ENCODE measurements around the gene ACSF3. TPM values are rescaled to one million over a fixed set of nuclear protein-coding genes. Genes with fewer than 3 reads are reported as not detected.

ACSF3 gene
- total RNA-seq, 4 donors from 2014 or later, result 17.8 to 20.7 (median 19.4) TPM

DNA sequence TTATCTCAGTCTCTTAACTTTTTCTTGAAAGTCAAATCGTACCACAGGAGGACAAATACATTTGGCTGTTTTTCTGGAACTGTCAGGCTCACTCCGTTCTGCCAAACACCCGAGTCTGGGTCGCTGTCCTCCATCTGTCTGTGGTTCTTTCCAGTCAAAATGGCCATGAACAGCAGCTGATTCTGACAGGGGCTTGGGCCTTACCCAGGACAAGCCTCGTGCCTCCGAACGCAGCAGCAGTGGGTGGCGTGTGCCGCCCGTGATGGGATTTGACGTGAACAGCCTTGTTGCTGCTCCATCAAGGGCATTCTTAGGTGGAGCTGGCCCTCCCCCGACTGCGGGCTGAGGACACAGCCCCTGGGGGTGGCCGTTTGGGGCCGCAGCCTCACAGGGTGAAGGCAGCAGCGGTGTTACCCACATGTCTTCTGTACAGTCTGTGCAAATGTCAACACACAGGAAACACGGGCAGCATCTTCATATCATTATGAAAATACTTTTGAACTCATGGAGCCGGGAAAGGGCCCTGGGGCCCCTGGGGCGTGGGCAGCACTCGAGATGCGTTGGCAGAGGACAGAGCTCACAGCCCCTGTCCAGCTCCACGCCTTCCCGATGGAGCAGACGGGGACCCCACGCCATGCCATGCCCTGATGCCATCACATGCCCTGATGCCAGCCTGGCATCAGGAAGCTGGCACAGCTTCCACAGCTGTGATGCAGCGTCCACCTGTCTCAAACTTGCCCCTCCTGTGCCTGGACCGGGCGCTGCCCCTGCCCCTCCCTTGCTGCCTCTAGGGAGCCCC, 8.6 kb upstream of the ACSF3 start:
- DNase-seq, result no peak
- TF ChIP-seq POLR2A (IDR thresholded peaks at IDR 0.05), result no peak
- TF ChIP-seq, protein P1, sequence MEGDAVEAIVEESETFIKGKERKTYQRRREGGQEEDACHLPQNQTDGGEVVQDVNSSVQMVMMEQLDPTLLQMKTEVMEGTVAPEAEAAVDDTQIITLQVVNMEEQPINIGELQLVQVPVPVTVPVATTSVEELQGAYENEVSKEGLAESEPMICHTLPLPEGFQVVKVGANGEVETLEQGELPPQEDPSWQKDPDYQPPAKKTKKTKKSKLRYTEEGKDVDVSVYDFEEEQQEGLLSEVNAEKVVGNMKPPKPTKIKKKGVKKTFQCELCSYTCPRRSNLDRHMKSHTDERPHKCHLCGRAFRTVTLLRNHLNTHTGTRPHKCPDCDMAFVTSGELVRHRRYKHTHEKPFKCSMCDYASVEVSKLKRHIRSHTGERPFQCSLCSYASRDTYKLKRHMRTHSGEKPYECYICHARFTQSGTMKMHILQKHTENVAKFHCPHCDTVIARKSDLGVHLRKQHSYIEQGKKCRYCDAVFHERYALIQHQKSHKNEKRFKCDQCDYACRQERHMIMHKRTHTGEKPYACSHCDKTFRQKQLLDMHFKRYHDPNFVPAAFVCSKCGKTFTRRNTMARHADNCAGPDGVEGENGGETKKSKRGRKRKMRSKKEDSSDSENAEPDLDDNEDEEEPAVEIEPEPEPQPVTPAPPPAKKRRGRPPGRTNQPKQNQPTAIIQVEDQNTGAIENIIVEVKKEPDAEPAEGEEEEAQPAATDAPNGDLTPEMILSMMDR (IDR thresholded peaks at IDR 0.05 in 4 of 5, conservative IDR thresholded peaks at IDR 0.05 in 1 of 5), result no peak
- Histone ChIP-seq H3K27ac (no peak overlapping the region), H3K4me1 (no peaks in the 10 kb centered on the region), H3K9me3 (no peaks in the 10 kb centered on the region), H3K36me3 (no peaks in the 10 kb centered on the region), H3K4me3 (no peak overlapping the region), H3K27me3 (peaks cover 48 to 55% (median 52%) of the 10 kb centered on the region in 3 donors)
- ATAC-seq, result no peak
- in situ Hi-C loops (cut with MboI; ENCODE audit: low sequenced_read_pairs in 4 of 4), result no loop called here
- intact Hi-C loops (cut with DNase I; ENCODE audit: low total_unique reads), result no loop called here

DNA sequence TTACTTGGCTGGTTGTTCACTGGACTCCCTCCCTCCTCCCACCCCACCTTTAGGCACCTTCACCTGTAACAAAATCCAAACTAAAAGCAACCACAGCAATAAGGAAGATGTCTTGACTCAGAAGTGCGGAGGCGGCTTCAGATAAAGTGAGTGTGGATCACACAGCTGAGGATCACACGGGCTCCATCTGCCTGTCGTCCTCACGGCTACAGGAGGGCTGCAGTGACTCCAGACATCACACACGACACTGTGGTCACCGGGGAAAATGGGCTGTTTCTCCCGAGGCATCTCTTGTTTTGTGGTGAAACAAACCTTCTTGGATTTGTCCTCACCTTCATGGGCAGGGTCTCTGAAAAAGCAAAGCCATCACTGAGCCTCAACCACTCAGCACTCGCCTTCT, 7.9 kb upstream of the ACSF3 start:
- H3K27me3 ChIP-seq, result peaks cover 48 to 53% (median 48%) of the 10 kb centered on the region in 3 donors
- H3K9me3 ChIP-seq, result no peaks in the 10 kb centered on the region
- in situ Hi-C loops (cut with MboI; ENCODE audit: low sequenced_read_pairs in 4 of 4), result no loop called here

DNA sequence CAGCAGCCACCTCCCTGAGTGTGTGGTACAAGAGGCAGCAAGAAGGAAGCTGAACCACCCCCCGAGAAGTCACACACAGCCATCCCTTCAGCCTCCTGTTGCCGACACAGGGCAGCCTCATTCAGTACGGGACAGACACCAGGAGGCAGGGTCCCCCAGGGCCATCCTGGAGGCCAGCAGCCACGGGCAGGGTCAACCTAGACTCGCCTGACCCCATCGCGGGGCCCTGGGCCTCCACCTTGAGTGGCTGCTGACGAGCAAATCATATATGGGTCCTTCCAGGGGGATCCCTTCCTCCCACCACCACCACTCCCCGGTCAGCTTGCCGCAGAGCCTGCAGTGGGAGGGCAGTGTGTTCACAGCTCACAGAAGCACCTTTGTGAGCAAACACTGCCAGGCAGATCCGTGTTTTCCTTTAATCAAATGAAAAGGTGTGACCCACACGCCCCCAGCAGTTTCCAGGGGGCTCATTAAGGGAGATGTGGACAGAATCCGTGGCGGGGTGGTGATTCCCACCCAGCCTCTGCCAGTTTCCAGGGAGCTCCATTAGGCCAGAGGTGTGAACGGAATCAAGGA, 5.6 kb upstream of the ACSF3 start:
- Histone ChIP-seq H3K27ac (no peak overlapping the region), H3K4me3 (no peak overlapping the region), H3K4me1 (peaks cover 0 to 3% of the 10 kb centered on the region in 2 donors), H3K9me3 (no peaks in the 10 kb centered on the region), H3K27me3 (peaks cover 44 to 50% (median 48%) of the 10 kb centered on the region in 3 donors), H3K36me3 (no peaks in the 10 kb centered on the region)
- in situ Hi-C loops (cut with MboI; ENCODE audit: low sequenced_read_pairs in 4 of 4), result no loop called here
- intact Hi-C loops (cut with DNase I; ENCODE audit: low total_unique reads), result no loop called here
- no peak for TF ChIP-seq POLR2A (IDR thresholded peaks at IDR 0.05)
- TF ChIP-seq, protein P1 (IDR thresholded peaks at IDR 0.05 in 4 of 5, conservative IDR thresholded peaks at IDR 0.05 in 1 of 5), result no peak
- DNase-seq (no peak), ATAC-seq (no peak)

More for the DNA sequence above, 7.9 kb upstream of the ACSF3 start:
- DNase-seq (no peak), ATAC-seq (no peak)
- peaks cover 0 to 3% of the 10 kb centered on the region in 2 donors for H3K4me1 ChIP-seq
- H3K36me3 ChIP-seq, result no peaks in the 10 kb centered on the region
- H3K4me3 ChIP-seq, result no peak overlapping the region
- intact Hi-C loops (cut with DNase I; ENCODE audit: low total_unique reads), result no loop called here
- H3K27ac ChIP-seq, result no peak overlapping the region
- no peak for TF ChIP-seq POLR2A (IDR thresholded peaks at IDR 0.05)
- TF ChIP-seq, protein P1 (IDR thresholded peaks at IDR 0.05 in 4 of 5, conservative IDR thresholded peaks at IDR 0.05 in 1 of 5), result no peak

DNA sequence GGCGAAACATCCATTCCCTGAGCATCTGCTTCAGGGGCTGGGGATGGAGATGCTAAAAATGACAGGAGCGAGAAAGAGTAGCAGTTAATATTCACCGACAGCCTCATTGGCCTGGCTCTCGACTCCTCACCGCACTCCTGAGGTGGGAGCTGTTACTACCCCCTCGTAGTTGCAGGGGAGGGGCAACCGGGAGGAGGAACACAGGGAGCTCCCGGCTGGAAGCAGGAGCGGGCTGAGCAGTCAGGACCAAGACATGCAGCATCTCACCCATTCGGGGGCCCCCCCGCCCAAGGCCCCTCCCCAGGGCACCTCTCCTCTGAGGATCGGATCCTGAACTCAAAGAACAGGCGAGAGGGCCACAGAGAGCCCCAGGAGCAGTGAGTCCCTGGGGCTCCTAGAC, 4.5 kb upstream of the ACSF3 start:
- no peaks in the 10 kb centered on the region for H3K9me3 ChIP-seq
- DNase-seq (no peak), ATAC-seq (no peak)
- H3K4me1 ChIP-seq, result peaks cover 0 to 3% of the 10 kb centered on the region in 2 donors
- H3K27me3 ChIP-seq, result peaks cover 44 to 50% (median 48%) of the 10 kb centered on the region in 3 donors
- H3K27ac ChIP-seq, result no peak overlapping the region
- intact Hi-C loops (cut with DNase I; ENCODE audit: low total_unique reads) (no loop called here), in situ Hi-C loops (cut with MboI; ENCODE audit: low sequenced_read_pairs in 4 of 4) (no loop called here)
- H3K36me3 ChIP-seq, result no peaks in the 10 kb centered on the region
- no peak overlapping the region for H3K4me3 ChIP-seq
- TF ChIP-seq, protein P1 (IDR thresholded peaks at IDR 0.05 in 4 of 5, conservative IDR thresholded peaks at IDR 0.05 in 1 of 5), result no peak
- TF ChIP-seq POLR2A (IDR thresholded peaks at IDR 0.05), result no peak

Measured in gastrocnemius medialis (tissue), 4 donors.